Caco-2 (cell line): ENCODE data around the gene LRRC27. TPM values are rescaled to one million over a fixed set of nuclear protein-coding genes. Genes with fewer than 3 reads are reported as not detected.

ENCODE experiments used
- BruUV-seq: library from RNA; stranded (reverse); fragments of 400-500 nt; replicated peaks from 2 replicates; lab custom pipeline; 2021; lab: Mats Ljungman, UMichigan
- CTCF ChIA-PET: fragments of 300-600 bp; sonication (Branson Sonifier 250); formaldehyde crosslinking; loops from one replicate; lab custom pipeline; 2022; ENCODE audit warnings: antibody characterized with exemption; lab: Charles Lee
- POLR2A ChIA-PET: fragments of 300-600 bp; sonication (Branson Sonifier 250); formaldehyde crosslinking; loops from one replicate; lab custom pipeline; 2022; ENCODE audit warnings: antibody characterized with exemption; lab: Charles Lee
- DNase-seq, 2 experiments: peaks; one replicate each; pipeline versions ENCODE4 v3.0.0 to v3.0.0-alpha.2; 2020 to 2022
- H3K27me3 ChIP-seq: replicated peaks from 2 replicates; pipeline ENCODE4 v1.6.0; 2011; ENCODE audit warnings: low read length; ENCODE audit not compliant: control insufficient read depth, insufficient read depth
- H3K36me3 ChIP-seq: 2 replicates; pipeline ENCODE4 v1.5.1; 2011; ENCODE audit warnings: low read length; ENCODE audit not compliant: control insufficient read depth, insufficient read depth
- H3K4me1 ChIP-seq: fragments of 250-450 bp; sonication (Bioruptor Pico); 2 replicates; pipeline ENCODE4 v1.5.1; 2020; ENCODE audit warnings: mild to moderate bottlenecking
- H3K4me3 ChIP-seq: 2 replicates; pipeline ENCODE4 v1.5.1; 2011; ENCODE audit warnings: low read depth, mild to moderate bottlenecking, control low read depth, low read length
- H3K9me3 ChIP-seq: fragments of 250-450 bp; sonication (Bioruptor Pico); 2 replicates; pipeline ENCODE4 v1.5.1; 2020; ENCODE audit warnings: mild to moderate bottlenecking, moderate library complexity
- H3K27ac Mint-ChIP-seq: one replicate; pipeline ENCODE4 v1.8.0; 2022; ENCODE audit warnings: mixed read lengths; ENCODE audit not compliant: unreplicated experiment
- H3K27me3 Mint-ChIP-seq: one replicate; pipeline ENCODE4 v1.8.0; 2022; ENCODE audit warnings: mixed read lengths; ENCODE audit not compliant: insufficient read depth, unreplicated experiment
- H3K36me3 Mint-ChIP-seq: one replicate; pipeline ENCODE4 v1.8.0; 2022; ENCODE audit warnings: mild to moderate bottlenecking, mixed read lengths; ENCODE audit not compliant: insufficient read depth, unreplicated experiment
- H3K4me1 Mint-ChIP-seq: one replicate; pipeline ENCODE4 v1.8.0; 2022; ENCODE audit warnings: low read depth, mixed read lengths; ENCODE audit not compliant: unreplicated experiment
- H3K4me3 Mint-ChIP-seq: one replicate; pipeline ENCODE4 v1.8.0; 2022; ENCODE audit warnings: mild to moderate bottlenecking, moderate library complexity, mixed read lengths; ENCODE audit not compliant: unreplicated experiment
- H3K9me3 Mint-ChIP-seq: one replicate; pipeline ENCODE4 v1.8.0; 2022; ENCODE audit warnings: mixed read lengths; ENCODE audit not compliant: unreplicated experiment
- intact Hi-C: fragments of 100-400 bp; cut with micrococcal nuclease; formaldehyde crosslinking; loops from one replicate; pipeline ENCODE4 v1.10.0; 2022; ENCODE audit not compliant: unreplicated experiment
- total RNA-seq: library from RNA; stranded (reverse); gene quantifications from 2 replicates; pipeline ENCODE4 v1.2.3, GENCODE V29; 2022
- TF ChIP-seq, protein P1 (sequence below), 2 experiments: fragments of 200-600 bp in 1 of 2; IDR thresholded peaks; 1 replicate in 1 of 2; 2 replicates in 1 of 2; pipeline versions ENCODE4 v1.5.1 to v1.8.0; 2011 to 2022; ENCODE audit warnings: antibody characterized with exemption in 1 of 2, control low read depth in 1 of 2, inconsistent platforms in 1 of 2, low read depth in 1 of 2, low read length in 1 of 2, mild to moderate bottlenecking in 1 of 2, moderate library complexity in 1 of 2; ENCODE audit not compliant: insufficient read depth in 1 of 2, severe bottlenecking in 1 of 2, unreplicated experiment in 1 of 2

LRRC27 gene
- total RNA-seq, 1 experiment from 2014 or later, result 11.7 TPM

DNA sequence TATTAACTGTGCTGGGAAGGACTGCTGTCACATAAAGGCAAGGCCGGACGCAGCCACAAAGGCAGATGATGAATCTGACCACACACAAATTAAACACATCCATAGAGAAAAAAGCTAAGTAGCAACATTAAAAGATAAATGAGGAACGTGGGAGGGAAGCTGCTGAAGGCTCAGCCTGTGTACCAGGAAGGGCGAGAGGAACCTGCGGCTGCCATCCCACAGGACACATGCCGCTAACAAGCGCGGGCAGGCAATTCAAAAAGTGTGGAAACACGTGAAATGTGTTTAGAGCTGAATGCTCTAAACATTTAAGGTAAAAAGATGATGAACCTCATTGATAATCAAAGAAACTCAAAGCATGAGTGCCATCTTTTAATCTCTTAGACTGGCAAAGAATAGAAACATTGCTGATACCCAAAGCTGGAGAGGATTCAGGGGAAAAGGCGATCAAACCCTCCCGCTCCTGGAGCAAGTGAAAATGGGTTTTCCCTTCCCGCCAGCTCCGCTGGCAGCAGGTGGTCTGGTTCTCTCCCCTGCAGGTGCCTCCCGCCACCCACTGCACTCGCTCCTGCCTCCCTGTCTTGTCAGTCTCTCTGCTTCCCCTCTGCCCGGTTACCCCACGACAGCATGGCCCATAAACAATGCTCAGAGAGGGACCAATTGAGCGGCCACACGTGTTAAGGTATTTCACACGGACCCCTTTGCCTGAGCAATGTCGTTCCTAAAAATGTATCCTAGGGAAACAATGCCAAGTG, 28.5 kb upstream of the LRRC27 start:
- H3K27me3 ChIP-seq, result no peaks in the 10 kb centered on the region
- H3K9me3 ChIP-seq, result no peaks in the 10 kb centered on the region
- H3K9me3 Mint-ChIP-seq, result no peaks in the 10 kb centered on the region
- intact Hi-C loops, result no loop called here
- H3K4me1 Mint-ChIP-seq, result peaks cover 6% of the 10 kb centered on the region
- TF ChIP-seq, protein P1, sequence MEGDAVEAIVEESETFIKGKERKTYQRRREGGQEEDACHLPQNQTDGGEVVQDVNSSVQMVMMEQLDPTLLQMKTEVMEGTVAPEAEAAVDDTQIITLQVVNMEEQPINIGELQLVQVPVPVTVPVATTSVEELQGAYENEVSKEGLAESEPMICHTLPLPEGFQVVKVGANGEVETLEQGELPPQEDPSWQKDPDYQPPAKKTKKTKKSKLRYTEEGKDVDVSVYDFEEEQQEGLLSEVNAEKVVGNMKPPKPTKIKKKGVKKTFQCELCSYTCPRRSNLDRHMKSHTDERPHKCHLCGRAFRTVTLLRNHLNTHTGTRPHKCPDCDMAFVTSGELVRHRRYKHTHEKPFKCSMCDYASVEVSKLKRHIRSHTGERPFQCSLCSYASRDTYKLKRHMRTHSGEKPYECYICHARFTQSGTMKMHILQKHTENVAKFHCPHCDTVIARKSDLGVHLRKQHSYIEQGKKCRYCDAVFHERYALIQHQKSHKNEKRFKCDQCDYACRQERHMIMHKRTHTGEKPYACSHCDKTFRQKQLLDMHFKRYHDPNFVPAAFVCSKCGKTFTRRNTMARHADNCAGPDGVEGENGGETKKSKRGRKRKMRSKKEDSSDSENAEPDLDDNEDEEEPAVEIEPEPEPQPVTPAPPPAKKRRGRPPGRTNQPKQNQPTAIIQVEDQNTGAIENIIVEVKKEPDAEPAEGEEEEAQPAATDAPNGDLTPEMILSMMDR (IDR thresholded peaks at IDR 0.05; ENCODE audit: insufficient read depth in 1 of 2, low read depth in 1 of 2, low read length in 1 of 2, severe bottlenecking in 1 of 2, unreplicated experiment in 1 of 2), result no peak
- ChIA-PET POLR2A (no interaction called here), CTCF (interaction anchor here (1.1 kb wide), 1 partner anchor 160 kb away, joined by 3 read pairs; no protein-coding TSS in a partner anchor)
- no peak for DNase-seq
- H3K27ac Mint-ChIP-seq, result no peak overlapping the region
- peaks cover 4% of the 10 kb centered on the region for H3K27me3 Mint-ChIP-seq
- H3K36me3 Mint-ChIP-seq, result peaks cover 6% of the 10 kb centered on the region
- no peaks in the 10 kb centered on the region for H3K36me3 ChIP-seq
- no peak overlapping the region for H3K4me3 Mint-ChIP-seq
- no peaks in the 10 kb centered on the region for H3K4me1 ChIP-seq
- no TSS peak for BruUV-seq
- no peak overlapping the region for H3K4me3 ChIP-seq

DNA sequence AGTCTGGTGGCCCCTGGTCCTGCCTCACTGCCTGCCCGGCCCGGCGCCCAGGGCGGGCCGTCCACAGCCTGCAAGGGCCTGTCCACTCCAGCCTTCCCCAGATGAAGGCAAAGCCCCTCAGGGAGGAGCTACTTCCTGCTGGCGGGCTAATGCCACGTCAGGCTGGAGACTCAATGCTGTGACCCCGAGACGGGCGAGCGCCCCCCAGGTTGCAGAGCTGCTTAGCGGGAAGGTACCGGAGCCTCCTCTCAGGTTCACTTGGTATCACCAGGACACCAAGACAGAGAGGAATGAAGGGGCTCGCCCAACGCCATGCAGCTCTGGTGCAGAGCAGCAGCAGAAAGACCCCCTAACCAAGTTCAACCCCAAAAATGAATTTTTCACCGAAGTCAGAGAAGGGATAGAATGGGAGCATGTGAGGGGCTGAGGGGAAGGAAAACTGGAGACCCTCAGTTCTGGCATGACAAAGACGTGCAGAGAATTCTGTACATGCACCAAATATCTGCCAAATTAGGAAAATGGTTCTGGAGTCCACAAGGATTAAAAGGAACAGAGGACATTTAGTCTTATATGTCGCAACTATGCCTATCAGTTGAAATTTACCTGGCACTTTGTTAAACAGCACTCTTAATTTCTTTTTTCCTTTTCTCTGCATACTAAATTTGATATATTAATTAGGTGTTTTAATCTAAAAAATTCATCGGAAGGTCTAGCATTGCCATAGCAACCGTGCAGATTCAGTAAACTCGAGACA, 27.1 kb upstream of the LRRC27 start:
- no TSS peak for BruUV-seq
- no peak overlapping the region for H3K27ac Mint-ChIP-seq
- Histone ChIP-seq H3K4me1 (peaks cover 4% of the 10 kb centered on the region; the same call in 1 of the 2 replicates), H3K4me3 (no peak overlapping the region), H3K36me3 (no peaks in the 10 kb centered on the region), H3K27me3 (no peaks in the 10 kb centered on the region), H3K9me3 (no peaks in the 10 kb centered on the region)
- POLR2A ChIA-PET, result no interaction called here
- H3K27me3 Mint-ChIP-seq, result peaks cover 4% of the 10 kb centered on the region
- no peak overlapping the region for H3K4me3 Mint-ChIP-seq
- H3K36me3 Mint-ChIP-seq, result peaks cover 6% of the 10 kb centered on the region
- intact Hi-C loops, result no loop called here
- H3K4me1 Mint-ChIP-seq, result peaks cover 6% of the 10 kb centered on the region
- TF ChIP-seq, protein P1 (IDR thresholded peaks at IDR 0.05; ENCODE audit: insufficient read depth in 1 of 2, low read depth in 1 of 2, low read length in 1 of 2, severe bottlenecking in 1 of 2, unreplicated experiment in 1 of 2), result no peak
- no peaks in the 10 kb centered on the region for H3K9me3 Mint-ChIP-seq
- CTCF ChIA-PET, result no interaction called here
- no peak for DNase-seq

DNA sequence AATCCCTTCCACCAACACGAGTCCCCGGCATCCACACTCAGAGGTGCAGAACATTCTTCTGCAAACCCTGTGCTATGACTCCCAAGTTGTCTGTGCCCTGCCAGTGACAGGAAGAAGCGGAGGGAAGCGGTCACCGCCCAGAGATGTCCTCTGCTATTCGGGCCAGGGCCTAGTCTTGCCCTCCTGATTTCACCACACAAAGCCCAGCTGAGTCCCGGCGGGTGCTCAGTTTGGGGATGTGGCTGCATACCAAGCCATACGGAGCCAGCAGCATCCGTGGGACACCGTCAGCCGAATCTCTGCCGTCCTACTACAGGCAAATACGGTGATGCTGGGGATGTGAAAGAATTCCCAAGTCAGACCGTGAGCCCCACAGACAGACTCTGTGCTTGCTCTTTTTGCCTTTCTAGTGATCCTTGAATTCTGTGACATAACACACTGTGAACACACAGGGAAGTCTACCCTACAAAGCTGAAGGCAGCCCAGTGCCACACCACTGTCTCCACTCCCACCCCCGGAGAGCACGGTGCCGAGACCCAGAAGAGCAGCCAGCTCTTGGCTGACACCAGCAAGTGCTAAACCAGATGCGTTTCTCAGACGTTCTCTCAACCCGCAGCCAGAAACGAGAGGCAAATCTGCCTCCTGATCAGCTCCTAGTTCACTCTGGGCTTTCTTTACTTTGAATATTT, 26.2 kb upstream of the LRRC27 start:
- Histone ChIP-seq H3K27me3 (no peaks in the 10 kb centered on the region), H3K36me3 (no peaks in the 10 kb centered on the region), H3K4me1 (peaks cover 4% of the 10 kb centered on the region; the same call in 1 of the 2 replicates), H3K4me3 (no peak overlapping the region), H3K9me3 (no peaks in the 10 kb centered on the region)
- DNase-seq, result peak in 1 of 2 experiments; percentile 17
- Mint-ChIP-seq H3K27ac (no peak overlapping the region), H3K36me3 (peaks cover 6% of the 10 kb centered on the region), H3K27me3 (peaks cover 4% of the 10 kb centered on the region), H3K4me3 (no peak overlapping the region), H3K9me3 (no peaks in the 10 kb centered on the region), H3K4me1 (peaks cover 6% of the 10 kb centered on the region)
- ChIA-PET POLR2A (interaction anchor here (0.6 kb wide), 1 partner anchor 397 kb away, joined by 4 read pairs; no protein-coding TSS in a partner anchor), CTCF (no interaction called here)
- TF ChIP-seq, protein P1 (IDR thresholded peaks at IDR 0.05; ENCODE audit: insufficient read depth in 1 of 2, low read depth in 1 of 2, low read length in 1 of 2, severe bottlenecking in 1 of 2, unreplicated experiment in 1 of 2), result no peak
- intact Hi-C loops, result no loop called here
- TSS peak; percentile 22 for BruUV-seq
